Measurements from ENCODE around the gene PARD3.

PARD3 gene

GRCh38 chr10:34079702-34080484 lies 735.2 kb downstream of the PARD3 start:
- no peak for DNase-seq

- DNase-seq: no peak
Measured at GRCh38 chr10:34078745-34079470, 736.2 kb downstream of the PARD3 start.

- DNase-seq: no peak
Measured at GRCh38 chr10:34078017-34078744, 736.9 kb downstream of the PARD3 start.

GRCh38 chr10:34076443-34076842 lies 738.7 kb downstream of the PARD3 start:
- DNase-seq: no peak

- no peak for DNase-seq
Measured at GRCh38 chr10:34075254-34075926, 739.7 kb downstream of the PARD3 start.

GRCh38 chr10:34074051-34074450 lies 741.0 kb downstream of the PARD3 start:
- DNase-seq: no peak

- DNase-seq: peak in 1 of 2 experiments; percentile 9
Measured at GRCh38 chr10:34067741-34068140, 747.4 kb downstream of the PARD3 start.

GRCh38 chr10:34063592-34063991 lies 751.5 kb downstream of the PARD3 start:
- no peak for DNase-seq

GRCh38 chr10:34061841-34062240 lies 753.3 kb downstream of the PARD3 start:
- DNase-seq: no peak
